GM19240 (cell line): ENCODE data around the gene RICTOR.
"Not testable (repeated sequence)": the region's sequence is repeated elsewhere in the genome, so short reads cannot be mapped to it uniquely, and the experiment has no call there.

ENCODE experiments used
- DNase-seq: peaks from one replicate; pipeline ENCODE4 v3.0.0; 2011; ENCODE audit warnings: low spot score; ENCODE audit not compliant: insufficient read length

Gene RICTOR

GRCh38 chr5:39055768-39056398 lies 18.3 kb downstream of the RICTOR start:
- no peak for DNase-seq

- DNase-seq: no peak
These were observed 19.0 kb downstream of the RICTOR start for GRCh38 chr5:39055027-39055767.

- DNase-seq: no peak
These were observed 21.0 kb downstream of the RICTOR start for GRCh38 chr5:39053189-39053588.

- no peak for DNase-seq
These were observed 22.1 kb downstream of the RICTOR start for GRCh38 chr5:39052141-39052540.

GRCh38 chr5:39049315-39049714 lies 24.9 kb downstream of the RICTOR start:
- DNase-seq: no peak

GRCh38 chr5:39040875-39041274 lies 33.3 kb downstream of the RICTOR start:
- DNase-seq: no peak

- not testable (repeated sequence) for DNase-seq
These were observed 39.7 kb downstream of the RICTOR start for GRCh38 chr5:39034493-39034892.

GRCh38 chr5:39031041-39031440 lies 43.2 kb downstream of the RICTOR start:
- no peak for DNase-seq

GRCh38 chr5:39025456-39025855 lies 48.7 kb downstream of the RICTOR start:
- DNase-seq: no peak

GRCh38 chr5:39024884-39025283 lies 49.3 kb downstream of the RICTOR start:
- DNase-seq: no peak

- DNase-seq: no peak
These were observed 50.2 kb downstream of the RICTOR start for GRCh38 chr5:39024005-39024404.

GRCh38 chr5:39023121-39023520 lies 51.1 kb downstream of the RICTOR start:
- DNase-seq: no peak

GRCh38 chr5:39022151-39022550 lies 52.0 kb downstream of the RICTOR start:
- no peak for DNase-seq

GRCh38 chr5:39021413-39021812 lies 52.8 kb downstream of the RICTOR start:
- DNase-seq: no peak

- no peak for DNase-seq
These were observed 53.7 kb downstream of the RICTOR start for GRCh38 chr5:39020458-39020857.

GRCh38 chr5:39019254-39019653 lies 54.9 kb downstream of the RICTOR start:
- DNase-seq: no peak

- DNase-seq: no peak
These were observed 56.7 kb downstream of the RICTOR start for GRCh38 chr5:39017504-39017903.

- no peak for DNase-seq
These were observed 57.5 kb downstream of the RICTOR start for GRCh38 chr5:39016587-39017275.

GRCh38 chr5:39015743-39016586 lies 58.2 kb downstream of the RICTOR start:
- DNase-seq: no peak

GRCh38 chr5:39014561-39014960 lies 59.6 kb downstream of the RICTOR start:
- no peak for DNase-seq

GRCh38 chr5:39013938-39014337 lies 60.3 kb downstream of the RICTOR start:
- DNase-seq: no peak

- not testable (repeated sequence) for DNase-seq
These were observed 63.2 kb downstream of the RICTOR start for GRCh38 chr5:39010958-39011357.
